GM19328 (cell line): ENCODE measurements around the gene CKAP4.

ENCODE experiments used
- ATAC-seq: cut with Tn5 transposase; IDR thresholded peaks from one replicate; pipeline ENCODE4 v1.9.1; 2021; ENCODE audit warnings: mild to moderate bottlenecking, moderate library complexity; ENCODE audit not compliant: unreplicated experiment

CKAP4 gene

DNA sequence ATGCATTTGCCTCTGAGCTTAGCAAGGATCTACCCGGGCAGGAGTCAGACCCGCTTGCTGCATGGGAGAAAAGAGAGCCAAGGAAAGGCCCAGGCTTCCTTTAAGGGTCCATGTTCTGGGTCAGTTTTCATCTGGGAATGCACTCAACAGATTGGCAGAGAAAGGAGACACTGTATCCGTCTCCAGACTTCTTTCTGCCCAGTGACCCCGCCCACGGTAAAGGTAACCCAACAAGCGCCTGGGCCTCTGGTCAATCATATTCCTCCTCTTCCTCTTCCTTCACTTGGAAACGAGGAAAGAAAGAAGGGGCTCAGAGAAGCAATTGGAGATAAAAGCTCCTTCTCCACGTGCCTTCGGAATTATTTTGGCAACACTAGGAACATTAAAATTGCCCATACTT is 27.6 kb upstream of the CKAP4 start:
- ATAC-seq = no peak

DNA sequence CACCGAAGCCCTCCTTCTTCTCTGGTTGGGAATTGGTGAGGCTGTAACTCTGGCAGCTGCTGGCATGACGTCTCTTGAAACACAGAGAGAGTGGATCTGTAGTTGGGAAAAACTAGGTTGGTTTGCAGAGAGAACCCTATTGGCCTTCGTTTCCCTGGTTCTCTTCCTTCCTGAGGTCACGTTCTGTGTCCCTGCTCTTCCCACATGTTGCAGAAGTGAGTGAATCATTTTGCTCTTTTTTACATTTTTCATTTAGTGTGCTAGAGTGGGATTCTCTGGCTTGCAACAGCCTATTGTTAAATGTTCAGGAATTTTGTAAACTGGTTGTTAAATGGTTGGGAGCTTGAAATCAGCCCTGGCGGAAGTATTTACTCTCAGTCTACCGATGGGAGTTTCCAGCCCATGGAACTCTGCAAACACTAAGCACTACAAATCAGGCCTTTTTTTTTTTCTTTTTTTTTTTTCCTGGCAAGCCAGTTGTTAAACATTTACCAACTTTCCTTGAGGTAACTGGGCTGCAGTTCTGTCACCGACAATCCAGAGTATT is 26.8 kb upstream of the CKAP4 start:
- ATAC-seq = no peak

- no peak for ATAC-seq
Measured at GRCh38 chr12:106274012-106274411, 26.2 kb upstream of the CKAP4 start.

DNA sequence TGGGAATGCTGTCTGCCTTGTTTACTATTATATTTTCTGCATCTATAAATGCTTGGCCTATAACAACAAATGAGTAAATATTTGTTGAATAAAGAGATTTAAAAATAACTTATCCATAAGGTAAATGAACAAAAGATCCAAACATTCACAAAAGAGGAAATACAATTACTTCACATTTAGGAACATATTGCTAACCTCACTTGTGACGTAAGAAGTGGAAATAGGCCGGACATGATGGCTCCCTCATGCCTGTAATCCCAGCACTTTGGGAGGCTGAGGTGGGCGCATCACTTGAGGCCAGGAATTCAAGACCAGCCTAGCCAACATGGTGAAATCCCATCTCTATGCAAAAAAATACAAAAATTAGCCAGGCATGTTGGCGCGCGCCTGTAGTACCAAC is 25.7 kb upstream of the CKAP4 start:
- no peak for ATAC-seq

DNA sequence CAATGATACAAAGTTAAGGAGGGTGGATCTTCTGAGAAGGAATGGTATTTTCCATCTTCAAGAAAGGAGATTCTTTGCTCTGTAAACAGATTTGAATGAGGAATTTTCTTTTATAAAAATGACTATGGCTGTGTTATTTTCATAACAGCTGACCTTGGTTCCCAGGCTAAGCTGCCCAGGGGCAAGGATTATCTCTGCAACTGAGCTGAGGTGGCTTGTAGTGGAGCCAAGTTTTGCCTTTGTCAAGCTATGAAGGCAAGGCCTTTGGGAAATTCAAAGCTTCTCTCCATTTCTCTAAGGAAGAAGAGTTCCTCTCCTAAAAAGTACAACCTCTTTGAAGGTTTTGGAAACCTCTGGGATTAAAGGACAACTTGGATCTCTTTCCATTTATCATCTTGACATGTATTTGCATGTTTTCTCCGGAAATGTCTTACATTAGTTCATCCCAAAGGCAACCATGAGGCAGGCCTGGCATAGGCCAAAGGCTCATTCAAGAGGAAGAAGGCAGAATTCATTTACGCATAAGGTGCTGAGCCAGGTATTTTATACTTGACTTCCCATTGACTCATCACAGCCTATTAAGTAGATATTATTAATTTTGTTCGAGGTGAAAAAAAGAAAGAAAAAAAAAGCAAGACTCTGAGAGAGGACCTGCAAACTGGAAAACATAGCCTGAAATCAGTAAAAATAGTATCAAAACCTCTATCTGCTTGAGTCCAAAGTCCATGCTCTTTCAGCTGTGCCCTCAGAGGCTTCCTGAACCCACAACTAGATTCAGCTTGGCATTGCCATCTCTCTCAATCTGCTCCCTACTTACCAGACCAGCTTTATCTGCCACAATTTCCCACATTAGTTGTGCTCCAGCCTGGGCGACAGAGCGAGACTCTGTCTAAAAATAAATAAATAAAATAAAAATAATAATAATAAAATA is 24.0 kb upstream of the CKAP4 start:
- no peak for ATAC-seq

DNA sequence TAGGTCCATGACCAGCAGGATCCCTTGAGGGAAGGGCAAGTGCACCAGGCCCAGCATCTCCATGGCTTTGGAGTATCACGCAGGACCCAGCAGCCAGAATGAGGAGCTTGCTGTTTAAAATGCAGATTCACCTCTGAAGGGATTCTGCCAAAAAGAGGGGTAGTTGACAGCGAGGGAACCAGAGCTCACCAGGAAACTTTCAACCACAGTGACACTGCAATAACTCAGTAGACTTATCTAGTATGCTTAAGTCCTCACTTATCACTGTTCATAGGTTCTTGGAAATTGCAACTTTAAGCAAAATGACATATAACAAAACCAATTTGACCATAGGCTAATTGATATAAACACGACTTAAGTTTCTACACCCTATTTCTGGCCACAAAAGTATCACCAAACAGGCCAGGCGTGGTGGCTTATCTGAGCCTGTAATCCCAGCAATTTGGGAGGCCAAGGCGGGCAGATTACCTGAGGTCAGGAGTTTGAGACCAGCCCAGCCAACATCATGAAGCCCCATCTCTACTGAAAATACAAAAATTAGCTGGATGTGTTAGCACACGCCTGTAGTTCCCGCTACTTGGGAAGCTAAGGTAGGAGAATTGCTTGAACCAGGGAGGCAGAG is 21.4 kb upstream of the CKAP4 start:
- no peak for ATAC-seq

GRCh38 chr12:106267535-106267934 is 19.7 kb upstream of the CKAP4 start:
- no peak for ATAC-seq

DNA sequence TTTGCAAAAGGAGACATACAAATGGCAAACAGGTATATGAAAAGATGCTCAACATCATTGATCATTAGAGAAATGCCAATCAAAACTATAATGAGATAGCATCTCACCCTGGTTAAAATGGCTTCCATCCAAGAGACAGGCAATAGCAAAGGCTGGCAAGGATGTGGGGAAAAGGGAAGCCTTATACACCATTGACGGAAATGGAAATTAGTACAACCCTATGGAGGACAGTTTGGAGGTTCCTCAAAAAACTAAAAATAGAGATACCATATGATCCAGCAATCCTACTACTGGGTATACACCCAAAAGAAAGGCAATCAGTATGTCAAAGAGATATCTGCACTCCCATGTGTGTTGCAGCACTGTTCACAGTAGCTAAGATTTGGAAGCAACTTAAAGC is 17.3 kb upstream of the CKAP4 start:
- ATAC-seq = no peak

GRCh38 chr12:106258935-106259334 is 11.1 kb upstream of the CKAP4 start:
- ATAC-seq = no peak

GRCh38 chr12:106258226-106258625 is 10.4 kb upstream of the CKAP4 start:
- ATAC-seq = no peak

GRCh38 chr12:106256524-106256923 is 8.7 kb upstream of the CKAP4 start:
- ATAC-seq = no peak

DNA sequence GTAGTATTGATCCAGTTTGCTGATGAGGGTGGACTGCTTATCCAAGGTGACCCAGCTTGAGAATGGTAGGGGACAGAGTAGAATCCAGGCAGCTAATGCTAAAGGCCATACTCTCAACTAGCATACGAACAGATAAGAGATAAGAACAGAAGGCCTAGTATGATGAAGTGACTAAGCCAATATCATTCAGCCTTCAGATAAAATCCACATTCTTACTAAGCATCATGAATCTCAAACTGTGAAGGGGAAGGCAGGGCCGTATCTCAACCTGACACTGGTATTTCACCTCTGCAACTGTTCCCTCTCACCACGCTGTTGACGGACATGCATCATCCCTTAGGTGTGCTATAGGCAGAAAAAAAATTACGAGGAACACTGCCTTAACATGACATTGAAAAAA is 8.1 kb upstream of the CKAP4 start:
- ATAC-seq = no peak

DNA sequence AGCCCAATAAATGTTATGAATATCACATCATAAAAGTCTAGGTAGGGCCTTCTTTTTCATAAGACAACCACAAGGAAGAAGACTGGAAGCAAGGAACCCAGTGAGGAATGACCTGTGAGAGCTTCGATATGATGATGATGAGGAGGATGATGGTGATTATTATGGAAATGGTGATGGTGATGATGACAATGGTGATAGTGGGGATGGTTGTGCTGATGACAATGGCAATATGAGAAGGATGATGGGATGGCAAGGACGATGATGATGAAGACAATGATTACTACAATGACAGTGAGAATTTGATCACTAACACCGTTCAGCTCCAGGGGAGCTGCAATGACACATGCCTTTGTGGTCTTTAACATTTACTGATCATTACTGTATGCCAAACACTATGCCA is 7.7 kb upstream of the CKAP4 start:
- no peak for ATAC-seq

DNA sequence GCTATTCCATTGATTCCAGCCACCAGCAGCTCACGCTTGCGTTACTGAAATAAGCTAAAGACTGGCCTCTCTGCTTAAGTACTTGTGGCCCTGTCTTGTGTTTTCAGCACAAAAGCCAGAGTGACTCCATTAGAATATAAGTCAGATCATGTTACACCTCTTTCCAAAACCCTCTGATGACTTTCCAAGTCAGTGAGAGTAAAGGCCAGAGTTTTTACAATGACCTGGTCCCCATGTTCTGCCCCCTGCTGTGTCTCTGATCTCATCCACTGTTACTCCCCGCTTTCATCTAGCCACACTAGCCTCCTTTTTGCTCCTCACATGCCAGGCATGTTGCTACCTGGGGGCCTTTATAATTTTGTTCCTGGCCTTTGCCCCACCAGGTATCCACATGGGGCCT is 6.9 kb upstream of the CKAP4 start:
- ATAC-seq = no peak

DNA sequence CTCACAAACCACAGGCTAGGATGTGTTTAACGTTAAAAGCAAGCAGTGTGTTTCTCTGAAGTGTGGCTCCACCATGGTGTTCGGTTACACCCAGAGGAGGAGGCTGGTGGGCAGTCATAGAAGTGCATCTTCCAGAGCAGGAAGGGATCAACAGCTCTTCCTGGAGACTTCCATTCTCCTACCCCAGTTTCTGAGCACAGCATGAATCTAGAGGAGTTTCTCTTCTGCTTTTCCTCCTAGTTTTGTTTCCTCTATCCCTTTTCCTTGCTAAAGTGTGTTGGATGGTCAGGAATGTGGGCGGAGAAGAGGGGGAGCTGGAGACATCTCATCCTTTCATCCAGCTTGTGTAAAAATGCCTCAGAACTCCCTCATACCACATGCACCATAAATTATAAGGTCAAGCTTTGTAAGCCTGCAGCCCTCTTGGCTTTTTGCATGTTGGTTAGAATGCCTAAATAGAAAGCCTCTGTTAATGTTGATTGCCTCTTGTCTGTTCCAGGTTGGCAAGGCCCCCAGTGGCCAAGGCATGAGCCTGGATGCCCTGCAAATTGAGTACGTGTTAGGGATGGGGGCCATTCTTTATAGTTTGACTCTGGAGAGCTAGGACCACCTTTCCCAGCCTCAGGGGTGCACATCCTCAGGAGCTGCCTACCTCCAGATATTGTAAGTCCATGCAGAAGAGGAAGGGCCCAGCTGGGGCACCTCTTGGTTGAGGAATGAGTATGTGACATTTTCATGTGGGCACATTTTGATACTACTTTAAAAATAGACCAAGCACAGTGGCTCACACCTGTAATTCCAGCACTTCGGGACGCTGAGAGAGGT is 4.0 kb upstream of the CKAP4 start:
- no peak for ATAC-seq

- ATAC-seq = peak; percentile 60
Measured at GRCh38 chr12:106249411-106250135, 1.8 kb upstream of the CKAP4 start.

- ATAC-seq = no peak
Measured at GRCh38 chr12:106248846-106249371, 1.1 kb upstream of the CKAP4 start.

GRCh38 chr12:106248312-106248845 is 559 bp upstream of the CKAP4 start:
- ATAC-seq = no peak

DNA sequence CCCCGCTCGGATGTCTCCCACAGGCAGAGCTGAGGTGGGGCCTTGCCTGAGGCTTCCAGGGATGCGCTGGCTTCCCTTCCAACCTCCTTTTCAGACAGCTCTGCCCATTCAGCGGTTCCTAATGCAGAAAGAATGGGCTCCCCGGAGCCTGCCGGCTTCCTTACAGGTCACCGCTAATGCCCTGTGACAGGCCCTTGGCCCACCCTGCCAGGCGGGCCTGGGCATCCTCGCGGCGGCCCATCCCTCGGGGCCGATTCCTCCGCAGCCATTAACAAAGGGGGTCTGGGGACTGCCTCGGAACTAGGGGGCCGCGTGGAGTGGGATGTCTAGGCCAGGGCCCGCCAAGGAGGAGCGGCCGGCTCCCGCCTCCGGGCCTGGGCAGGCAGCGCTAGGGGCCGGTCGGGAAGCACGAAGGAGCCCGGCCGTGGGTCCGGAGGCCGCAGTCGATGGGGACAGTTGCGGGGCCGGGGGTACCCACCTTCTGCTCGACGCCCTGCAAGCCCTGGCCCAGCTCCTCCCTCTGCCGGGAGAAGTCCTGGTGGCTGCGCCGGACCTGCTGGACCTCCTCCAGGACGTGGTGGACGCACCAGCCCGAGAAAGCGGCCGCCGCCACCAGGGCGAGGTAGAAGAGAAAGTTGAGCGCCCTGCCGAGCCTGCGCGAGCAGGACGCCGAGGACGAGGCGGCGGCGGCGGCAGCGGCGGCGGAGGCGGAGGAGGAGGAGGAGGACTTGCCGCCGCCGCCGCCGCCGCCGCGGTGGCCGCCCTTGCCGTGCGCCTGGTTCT is 738 bp downstream of the CKAP4 start:
- ATAC-seq = peak; percentile 25
